Measurements from ENCODE around the gene PEAK1.

- TF ChIP-seq SCRT1 (tag by site-specific recombination; IDR thresholded peaks at IDR 0.05; ENCODE audit: borderline replicate concordance) (no peak), ZBTB17 (tag by site-specific recombination; IDR thresholded peaks at IDR 0.05) (no peak), CTCF (tag by site-specific recombination; IDR thresholded peaks at IDR 0.05) (no peak), ZBTB8A (tag by site-specific recombination; IDR thresholded peaks at IDR 0.05) (no peak), ZNF561 (tag by site-specific recombination; IDR thresholded peaks at IDR 0.05; ENCODE audit: borderline replicate concordance) (no peak), ZNF692 (tag by site-specific recombination; IDR thresholded peaks at IDR 0.05) (no peak), ZXDB (tag by site-specific recombination; IDR thresholded peaks at IDR 0.05) (no peak), ZNF623 (tag by site-specific recombination; IDR thresholded peaks at IDR 0.05) (no peak), ZNF266 (tag by site-specific recombination; IDR thresholded peaks at IDR 0.05; ENCODE audit: low read depth) (no peak), ZNF324 (tag by site-specific recombination; IDR thresholded peaks at IDR 0.05) (no peak), TCF7L2 (IDR thresholded peaks at IDR 0.05; ENCODE audit: borderline replicate concordance, low read depth, low read length) (no peak)
- TF ChIP-seq, protein P1, sequence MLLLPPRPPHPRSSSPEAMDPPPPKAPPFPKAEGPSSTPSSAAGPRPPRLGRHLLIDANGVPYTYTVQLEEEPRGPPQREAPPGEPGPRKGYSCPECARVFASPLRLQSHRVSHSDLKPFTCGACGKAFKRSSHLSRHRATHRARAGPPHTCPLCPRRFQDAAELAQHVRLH (tag by site-specific recombination; IDR thresholded peaks at IDR 0.05), result no peak
- TF ChIP-seq, protein P2, sequence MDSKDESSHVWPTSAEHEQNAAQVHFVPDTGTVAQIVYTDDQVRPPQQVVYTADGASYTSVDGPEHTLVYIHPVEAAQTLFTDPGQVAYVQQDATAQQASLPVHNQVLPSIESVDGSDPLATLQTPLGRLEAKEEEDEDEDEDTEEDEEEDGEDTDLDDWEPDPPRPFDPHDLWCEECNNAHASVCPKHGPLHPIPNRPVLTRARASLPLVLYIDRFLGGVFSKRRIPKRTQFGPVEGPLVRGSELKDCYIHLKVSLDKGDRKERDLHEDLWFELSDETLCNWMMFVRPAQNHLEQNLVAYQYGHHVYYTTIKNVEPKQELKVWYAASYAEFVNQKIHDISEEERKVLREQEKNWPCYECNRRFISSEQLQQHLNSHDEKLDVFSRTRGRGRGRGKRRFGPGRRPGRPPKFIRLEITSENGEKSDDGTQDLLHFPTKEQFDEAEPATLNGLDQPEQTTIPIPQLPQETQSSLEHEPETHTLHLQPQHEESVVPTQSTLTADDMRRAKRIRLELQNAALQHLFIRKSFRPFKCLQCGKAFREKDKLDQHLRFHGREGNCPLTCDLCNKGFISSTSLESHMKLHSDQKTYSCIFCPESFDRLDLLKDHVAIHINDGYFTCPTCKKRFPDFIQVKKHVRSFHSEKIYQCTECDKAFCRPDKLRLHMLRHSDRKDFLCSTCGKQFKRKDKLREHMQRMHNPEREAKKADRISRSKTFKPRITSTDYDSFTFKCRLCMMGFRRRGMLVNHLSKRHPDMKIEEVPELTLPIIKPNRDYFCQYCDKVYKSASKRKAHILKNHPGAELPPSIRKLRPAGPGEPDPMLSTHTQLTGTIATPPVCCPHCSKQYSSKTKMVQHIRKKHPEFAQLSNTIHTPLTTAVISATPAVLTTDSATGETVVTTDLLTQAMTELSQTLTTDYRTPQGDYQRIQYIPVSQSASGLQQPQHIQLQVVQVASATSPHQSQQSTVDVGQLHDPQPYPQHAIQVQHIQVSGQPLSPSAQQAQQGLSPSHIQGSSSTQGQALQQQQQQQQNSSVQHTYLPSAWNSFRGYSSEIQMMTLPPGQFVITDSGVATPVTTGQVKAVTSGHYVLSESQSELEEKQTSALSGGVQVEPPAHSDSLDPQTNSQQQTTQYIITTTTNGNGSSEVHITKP (tag by site-specific recombination; IDR thresholded peaks at IDR 0.05), result no peak
Observed at GRCh38 chr15:77225088-77225487, 194.8 kb downstream of the PEAK1 start.

All from HEK293 (cell line).